Activated CD4-positive, alpha-beta T cell treated with anti-CD3 and anti-CD28 coated beads for 48 hours (primary cell): ENCODE measurements around the gene MLLT6.
A peak's percentile ranks its signal among the peaks of the same experiment; 100 is the strongest.

Experiments
- DNase-seq: peaks from one replicate; pipeline ENCODE4 v3.0.0-alpha.2; 2020

MLLT6 gene

DNA sequence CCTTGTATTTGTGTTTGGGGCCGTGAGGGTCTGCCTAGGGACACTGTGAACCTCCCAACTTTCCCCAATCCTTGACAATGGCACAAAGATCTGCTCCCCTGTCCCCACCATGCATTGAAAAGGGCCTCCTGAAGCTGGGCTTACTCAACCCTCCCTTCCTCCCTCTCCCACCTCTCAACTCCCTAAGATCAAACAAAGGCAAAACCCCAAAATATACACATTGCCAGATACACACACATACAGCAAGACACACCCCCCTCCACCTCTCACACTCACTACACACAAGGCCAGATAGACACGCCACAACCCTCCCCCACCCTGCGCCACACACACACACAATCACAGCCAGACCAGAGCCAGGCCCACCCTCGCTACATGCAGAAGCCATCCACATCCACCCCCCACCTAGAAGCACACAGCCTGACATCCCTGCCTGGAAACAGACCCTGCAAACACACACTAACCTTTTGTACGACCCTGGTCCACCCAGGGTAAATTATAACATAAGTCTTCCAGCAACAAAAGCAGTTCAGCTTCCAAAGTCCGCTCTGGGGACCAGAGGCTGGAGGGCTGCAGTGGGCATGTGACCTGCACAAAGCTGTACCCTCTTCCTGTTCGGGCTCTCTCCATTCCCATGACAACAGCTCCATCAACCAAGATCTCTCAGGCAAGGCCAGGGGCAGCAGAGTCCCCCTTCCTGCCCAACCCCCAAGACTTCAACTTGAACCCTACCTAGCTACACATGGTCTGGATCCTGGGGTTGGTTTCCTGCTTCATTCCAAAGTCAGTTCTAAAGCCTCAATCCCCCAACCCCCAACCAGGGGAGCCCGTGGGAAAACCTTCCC lies 41.2 kb downstream of the MLLT6 start:
- no peak for DNase-seq

DNA sequence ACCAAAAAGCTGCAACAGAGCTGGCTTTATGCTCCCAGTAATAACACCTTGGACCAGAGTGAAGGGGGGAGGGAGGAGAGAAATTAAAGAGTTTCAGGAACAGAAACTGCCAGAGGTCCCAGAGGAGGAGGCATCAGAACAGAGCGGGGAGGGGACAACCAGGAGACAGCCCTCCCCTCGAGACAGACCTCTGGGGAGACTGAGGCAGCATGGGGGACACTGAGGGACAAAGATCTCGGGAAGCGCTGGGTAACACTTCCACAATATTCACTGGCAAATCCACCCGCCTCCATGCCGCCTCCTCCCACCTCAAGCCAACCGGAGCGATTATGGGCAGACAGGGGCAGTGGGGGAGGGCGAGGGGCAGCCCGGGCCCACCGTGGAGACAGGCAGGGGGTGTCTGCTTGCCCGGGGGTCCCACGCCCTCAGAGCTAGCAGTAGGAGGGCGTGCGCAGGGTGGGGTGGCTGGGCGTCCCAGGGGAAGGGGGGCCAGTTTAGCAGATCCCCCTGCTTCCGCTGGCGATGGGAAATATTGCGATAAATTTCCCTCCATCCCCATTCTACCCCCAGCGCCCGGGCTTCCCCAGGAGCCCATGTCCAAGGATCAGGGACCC lies 41.9 kb downstream of the MLLT6 start:
- DNase-seq: no peak

DNA sequence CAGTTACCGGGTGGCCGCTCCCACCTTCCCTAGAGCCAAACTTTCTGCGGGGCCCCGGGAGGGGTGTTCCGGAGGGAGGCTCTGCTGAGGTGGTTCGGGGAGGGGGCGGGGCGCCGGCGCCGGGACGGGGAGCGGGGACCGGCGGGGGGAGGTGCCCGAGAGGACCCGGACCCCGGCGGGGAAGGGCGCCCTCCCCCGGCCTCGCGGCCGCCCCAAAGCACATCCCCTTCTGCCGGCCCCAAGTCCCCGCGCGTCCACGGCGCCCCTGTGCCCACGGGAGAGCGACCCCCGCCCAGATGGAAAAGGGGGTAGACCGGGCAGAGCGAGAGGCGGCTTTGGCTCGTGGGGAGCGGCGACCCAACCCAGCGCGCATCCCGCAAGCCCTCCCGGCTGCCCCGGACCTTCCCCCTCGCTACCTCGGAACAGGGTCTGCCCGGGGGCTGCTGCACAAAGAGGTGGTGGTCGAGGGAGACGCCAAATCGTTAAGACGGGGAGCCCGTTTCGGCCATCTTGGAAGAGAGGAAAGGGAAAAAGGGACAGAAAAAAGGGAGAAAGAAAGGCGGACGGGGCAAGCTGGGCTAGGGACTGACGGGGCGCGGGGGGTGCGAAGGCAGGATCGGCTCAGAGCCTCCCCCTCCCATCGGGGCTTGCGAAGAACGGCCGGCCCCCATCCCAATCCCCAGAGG lies 42.5 kb downstream of the MLLT6 start:
- no peak for DNase-seq

DNA sequence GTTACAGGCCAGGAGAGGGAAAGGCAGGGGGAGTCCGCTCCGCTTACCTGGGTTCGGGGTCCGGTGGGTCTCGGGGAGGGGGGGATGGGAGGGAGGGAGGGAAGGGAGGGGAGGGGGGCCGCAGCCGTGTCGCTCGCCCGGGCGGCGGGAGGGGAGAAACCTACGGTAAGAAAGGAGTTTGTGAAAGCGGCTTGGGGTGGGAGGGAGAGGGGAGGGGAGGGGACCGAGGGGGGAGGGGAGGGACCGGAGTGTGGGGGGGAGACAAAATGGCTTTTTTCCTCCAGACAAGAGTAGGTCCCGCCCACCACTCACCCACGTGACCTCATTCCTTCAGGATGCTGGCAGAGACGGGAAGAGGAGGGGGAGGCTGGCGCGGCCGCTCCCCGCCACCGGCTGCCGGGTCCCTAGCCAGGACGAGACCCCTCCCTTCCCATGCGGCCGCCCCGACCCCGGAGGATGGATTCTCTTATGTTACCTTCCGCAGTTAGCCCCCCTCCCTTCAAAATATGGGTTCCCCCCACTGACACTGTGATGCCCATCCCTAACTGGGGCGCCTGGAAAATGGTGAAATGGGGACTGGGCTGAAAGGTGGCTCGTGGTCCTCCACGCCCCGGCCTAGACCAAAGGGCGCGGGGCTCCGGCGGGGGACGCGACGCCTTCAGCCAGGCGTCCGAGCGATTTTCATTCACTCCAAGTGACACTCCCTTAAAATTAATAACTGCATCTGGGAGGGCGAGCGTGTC lies 43.2 kb downstream of the MLLT6 start, which contains the start of gene PCGF2:
PCGF2 (minus strand) TSS at position 188 of the 743 bp plus-strand sequence. CDS start 7,934 bp downstream, outside the sequence.
- no peak for DNase-seq

DNA sequence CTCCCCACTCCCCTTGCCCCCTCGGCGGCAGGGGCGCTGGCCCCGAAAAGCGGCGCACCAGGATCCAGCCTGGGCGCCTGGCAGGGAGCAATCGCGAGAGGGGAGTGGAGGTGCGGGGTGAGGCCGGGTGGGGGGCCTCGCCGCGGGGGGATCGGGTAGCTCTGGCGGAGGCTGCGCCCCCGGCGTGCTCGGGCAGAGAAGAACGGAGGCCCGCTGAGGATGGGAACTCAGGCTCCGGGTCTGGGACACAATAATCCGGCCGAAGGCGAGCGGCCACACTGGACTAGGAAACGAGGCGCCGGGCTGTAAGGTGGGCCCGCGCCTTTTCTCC lies 43.8 kb downstream of the MLLT6 start:
- no peak for DNase-seq

DNA sequence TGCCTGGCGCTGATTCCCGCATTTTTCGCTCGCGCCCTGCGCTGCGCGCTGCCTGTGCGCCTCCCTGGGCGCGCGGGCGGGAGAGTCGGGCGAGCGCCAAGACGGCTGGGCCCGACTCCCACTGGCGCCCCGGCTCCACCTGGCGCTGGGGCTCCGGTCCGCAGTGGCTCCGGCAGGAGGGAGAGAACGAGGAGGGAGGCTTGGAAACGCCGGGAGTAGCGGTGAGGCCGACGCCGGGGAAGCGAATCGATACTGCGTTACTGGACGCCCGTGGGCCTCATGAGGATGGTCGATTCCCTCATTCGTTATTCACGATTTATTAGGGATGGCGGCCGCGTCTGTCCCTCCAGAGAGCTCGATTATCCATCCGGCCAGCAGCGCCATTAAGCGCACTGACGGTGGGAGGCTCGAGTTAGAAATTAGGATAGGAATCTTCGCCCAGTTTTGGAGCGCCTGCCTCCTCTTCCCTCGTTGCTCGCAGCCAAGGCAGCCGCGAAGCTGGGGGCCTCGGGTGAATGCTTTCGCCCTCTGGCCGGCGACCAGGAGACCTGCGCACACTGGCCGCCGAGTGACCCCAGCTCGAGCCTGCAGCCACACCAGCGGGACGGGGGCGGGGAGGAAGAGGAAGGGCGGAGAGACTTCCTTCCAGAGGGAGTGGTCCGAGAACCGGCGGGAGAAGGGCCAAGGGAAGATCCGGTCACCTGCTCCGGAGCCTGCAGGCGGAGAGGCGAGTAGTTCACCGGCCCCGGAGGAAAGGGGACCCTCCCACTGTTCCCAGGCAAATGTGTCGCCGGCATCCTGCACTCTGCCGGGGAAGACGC lies 44.4 kb downstream of the MLLT6 start:
- no peak for DNase-seq

DNA sequence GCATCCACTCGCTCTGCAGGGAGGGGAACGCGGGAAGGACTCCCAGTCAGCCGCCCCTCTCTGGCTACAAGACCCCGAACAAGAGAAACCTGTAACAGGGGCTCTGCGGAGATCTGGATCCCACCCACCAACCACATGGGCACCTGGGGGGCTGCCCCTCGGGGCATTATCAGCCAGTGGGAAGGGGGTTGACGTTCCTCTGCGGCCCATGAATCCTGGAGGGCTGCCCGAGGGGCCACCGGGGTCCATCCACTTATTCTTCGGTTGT lies 44.9 kb downstream of the MLLT6 start:
- no peak for DNase-seq

DNA sequence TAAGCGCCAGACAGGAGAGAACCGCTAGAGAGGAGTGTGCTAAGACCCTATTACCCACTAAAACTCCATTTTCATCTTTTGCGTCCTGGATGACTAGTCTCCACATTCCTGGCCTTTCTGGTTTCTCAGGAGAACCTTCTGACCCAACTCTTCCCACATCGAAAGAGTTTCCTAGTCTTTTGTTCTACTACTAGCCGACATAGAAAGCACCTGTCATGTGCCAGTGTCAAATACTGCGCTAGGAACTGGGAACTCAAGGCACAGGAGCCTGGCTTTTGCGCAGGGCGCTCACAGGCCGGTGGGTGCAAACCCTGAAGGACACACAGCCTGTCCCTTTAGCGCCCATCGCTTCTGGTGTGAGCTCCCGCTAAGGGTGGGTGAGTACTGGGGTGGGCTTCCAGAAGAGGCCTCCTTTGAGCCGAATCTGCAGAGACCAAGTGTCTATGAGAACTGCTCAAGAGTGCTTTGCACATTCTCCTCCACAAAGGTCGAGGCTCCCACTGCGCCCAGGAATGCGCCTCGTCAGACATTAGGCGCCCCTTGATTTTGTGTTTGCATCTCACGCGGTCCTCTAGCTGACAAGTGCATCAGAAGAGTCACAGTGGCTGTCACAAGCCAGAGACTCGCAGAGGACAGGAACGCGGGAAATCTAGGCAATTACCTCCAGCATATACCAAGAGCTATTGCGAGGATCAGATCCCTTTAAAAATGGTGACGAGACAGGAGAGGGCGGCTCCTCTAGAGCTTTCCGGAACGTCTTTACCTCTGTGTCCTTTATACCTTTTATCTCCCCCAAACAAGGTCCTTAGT lies 45.4 kb downstream of the MLLT6 start:
- no peak for DNase-seq

DNA sequence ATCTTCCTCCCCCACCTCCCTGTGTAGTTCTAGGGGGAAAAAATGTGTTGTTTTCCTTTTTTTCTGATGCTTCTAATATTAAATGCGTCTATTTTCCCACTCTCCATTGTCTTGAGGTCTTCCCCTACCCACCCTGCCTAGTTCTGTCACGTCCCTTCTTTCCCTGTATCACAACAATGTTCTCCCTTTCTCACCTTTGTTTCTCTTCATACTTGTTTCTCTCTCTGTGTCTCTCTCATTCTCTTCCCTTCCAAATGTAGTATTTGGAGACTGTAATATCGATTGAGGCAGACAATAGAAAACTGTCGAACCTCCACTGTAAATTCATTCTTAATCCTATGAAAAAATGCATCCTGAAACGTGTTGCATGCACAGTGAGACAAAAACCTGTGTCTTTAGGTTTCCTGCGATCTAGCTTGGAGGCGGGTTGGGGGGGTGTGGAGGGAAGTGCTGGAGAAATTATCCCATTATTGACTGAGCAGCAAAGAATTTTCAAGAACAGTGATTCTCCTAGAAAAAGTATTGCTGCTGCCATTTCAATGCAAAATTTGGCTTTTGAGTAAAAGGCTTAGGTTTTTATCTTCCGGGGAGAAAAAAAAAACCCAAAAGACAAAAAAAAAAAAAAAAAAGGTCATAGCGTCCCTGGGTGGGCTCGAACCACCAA lies 46.2 kb downstream of the MLLT6 start:
- DNase-seq: no peak

DNA sequence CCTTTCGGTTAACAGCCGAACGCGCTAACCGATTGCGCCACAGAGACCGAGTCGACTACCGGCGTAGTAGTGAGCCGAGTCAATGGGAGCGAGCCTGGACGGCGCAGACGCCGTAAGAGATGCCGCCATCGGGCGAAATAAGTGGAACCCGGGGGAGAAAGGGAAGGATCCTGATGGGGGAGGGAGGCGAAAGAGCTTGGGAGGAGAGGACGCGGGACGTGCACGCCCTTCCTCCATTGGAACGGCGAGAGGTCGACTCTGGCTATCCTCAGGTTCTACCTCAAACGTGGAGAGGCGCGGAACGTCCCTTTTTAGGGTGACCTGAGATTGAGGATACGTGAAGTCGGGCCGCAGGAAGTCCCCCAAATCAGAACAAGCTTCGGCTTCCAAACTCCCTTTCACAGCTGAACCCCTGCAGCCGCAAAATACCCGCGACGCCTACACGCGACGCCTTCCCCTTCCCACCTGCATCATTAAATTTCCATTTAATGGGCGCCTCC lies 46.8 kb downstream of the MLLT6 start:
- peak; percentile 91 for DNase-seq

DNA sequence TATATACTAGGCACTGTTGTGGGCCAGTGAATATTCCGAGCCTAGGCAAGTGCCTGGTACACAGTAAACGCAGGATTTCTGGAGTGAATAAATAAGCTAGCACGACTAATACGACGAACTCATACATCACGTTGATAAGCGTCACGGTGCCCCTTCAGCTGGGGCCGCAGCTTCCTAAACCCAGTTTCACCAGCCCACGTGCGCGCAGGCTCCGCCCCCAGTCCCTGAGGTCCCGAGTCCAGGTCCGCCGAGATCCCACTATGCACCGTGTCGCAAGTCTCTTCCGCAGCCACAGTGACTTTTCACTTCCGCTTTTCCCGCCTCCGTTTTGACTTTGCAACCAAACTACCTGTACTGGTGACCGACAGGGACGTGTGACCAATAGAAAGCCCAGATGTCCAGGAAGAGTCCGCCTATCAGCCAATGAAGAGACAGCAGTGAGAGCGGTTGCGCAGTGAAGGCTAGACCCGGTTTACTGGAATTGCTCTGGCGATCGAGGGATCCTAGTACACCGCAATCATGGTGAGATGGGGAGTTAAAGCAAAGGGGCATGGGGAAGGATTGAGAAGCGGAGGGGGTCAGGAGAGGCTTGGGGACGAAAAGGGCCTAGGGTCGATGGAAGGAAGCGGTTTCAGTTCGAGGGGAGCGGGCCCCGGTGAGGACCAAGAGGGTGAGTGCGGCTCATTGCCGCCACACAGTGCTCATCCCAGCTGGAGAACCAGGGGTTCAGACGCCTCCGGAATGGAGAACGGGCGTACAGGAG lies 47.4 kb downstream of the MLLT6 start, which contains the start of gene PSMB3:
PSMB3 (plus strand) TSS at position 434 of the 763 bp plus-strand sequence; CDS start at position 520, 86 bp downstream.
- peak; percentile 98 for DNase-seq

DNA sequence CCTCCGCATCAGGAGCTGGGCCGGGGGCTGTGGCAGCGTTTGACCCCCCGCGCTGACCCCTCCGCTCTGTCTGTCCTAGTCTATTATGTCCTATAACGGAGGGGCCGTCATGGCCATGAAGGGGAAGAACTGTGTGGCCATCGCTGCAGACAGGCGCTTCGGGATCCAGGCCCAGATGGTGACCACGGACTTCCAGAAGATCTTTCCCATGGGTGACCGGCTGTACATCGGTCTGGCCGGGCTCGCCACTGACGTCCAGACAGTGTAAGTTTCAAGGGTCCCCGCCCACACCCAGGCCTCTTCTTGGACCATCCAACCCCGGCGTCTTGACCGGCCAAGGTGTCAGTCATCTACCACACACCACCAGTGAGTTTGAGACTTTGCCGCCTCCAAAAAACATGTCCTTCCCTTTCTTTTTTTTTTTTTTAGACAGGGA lies 48.0 kb downstream of the MLLT6 start:
- DNase-seq: no peak

DNA sequence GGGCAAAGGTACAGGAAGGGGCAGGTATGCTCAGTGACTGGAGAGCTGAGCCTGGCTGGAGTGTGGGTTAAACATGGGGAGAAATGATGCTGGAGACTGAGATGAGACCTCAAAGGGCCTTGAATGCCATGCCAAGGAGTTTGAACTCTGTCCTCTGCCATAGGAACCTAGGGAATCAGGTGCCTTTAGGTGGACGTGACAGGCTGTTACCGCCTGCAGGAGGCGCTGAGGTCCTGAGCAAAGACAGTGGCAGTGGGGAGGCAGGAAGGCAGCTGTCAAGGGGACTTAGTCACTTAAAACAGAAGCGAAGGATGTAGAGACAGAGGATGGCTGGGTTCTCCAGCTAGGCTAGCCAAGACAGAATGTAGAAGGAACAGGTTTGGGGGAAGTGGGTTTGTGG lies 56.5 kb downstream of the MLLT6 start:
- DNase-seq: peak; percentile 65

DNA sequence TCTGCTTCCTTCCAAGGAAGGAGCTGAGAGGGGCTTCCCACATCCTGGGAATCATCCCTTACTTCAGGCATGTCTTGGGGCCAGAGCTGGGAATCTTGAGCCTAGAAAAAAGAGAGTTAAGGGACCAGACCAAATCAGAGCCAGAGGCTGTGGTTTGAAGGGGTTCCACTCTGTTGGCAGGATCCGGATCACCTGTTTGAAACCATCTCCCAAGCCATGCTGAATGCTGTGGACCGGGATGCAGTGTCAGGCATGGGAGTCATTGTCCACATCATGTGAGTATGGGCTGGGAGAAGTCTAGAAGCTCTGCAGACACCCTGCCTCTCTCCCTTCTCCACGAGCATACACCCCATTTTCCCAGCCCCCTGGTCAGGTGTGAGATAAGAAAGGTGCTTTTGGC lies 57.2 kb downstream of the MLLT6 start:
- DNase-seq: no peak

DNA sequence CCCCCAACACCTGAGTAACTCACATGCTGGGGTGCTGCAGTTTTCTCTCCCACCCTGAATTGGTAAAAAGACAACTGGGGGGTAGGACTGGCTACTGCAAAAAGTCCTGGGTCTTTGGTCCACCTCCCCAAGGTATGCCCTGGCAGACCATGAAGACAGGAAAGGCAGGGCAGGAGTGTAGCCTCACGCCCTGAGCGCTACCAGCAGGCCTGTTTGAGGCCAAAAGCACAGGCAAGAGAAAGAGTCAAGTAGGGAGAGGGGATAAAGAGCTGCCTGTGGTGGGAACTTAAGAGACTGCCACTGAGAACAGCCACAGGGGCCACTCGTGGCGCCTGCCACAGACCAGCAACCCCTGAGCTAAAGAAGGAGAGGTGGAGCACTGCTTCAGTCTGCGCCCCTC lies 61.3 kb downstream of the MLLT6 start:
- DNase-seq: no peak

DNA sequence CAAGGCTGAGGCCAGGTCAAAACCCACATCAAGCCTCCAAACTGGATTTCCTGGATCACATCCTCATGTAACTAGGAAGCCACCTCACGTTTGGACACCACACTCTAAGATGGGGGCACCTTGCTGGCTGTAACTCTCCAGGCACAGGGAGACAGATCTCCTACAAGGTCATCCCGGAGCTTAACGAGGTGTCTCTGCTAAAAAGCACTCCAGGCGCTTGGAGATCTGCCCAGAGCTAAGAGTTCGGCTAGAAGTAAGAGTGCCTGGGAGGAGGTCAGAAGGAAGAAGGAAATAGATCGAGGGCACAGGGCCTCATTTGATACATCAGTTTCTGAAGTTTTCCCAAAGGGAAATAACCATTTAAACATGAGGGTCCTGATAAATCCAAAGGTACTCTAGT lies 63.3 kb downstream of the MLLT6 start:
- no peak for DNase-seq

DNA sequence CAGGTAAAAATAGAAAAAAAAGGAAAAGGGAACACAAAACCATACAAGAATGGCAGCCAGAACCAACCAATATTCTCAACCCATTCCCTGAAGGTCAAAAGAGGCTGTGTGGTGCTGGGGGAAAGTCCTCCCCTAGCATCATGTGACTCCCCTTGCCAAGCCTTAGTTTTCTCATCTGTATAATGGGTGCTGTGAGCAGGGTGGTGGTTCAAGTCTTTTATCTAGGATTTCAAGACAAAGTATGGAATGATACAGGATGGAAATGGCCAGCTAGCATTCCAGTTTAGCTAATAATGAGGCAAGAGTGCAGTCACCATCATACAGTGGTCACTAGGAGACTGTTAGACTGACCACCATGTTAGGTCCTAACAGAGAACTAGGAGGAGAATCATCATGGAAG lies 68.2 kb downstream of the MLLT6 start:
- no peak for DNase-seq

DNA sequence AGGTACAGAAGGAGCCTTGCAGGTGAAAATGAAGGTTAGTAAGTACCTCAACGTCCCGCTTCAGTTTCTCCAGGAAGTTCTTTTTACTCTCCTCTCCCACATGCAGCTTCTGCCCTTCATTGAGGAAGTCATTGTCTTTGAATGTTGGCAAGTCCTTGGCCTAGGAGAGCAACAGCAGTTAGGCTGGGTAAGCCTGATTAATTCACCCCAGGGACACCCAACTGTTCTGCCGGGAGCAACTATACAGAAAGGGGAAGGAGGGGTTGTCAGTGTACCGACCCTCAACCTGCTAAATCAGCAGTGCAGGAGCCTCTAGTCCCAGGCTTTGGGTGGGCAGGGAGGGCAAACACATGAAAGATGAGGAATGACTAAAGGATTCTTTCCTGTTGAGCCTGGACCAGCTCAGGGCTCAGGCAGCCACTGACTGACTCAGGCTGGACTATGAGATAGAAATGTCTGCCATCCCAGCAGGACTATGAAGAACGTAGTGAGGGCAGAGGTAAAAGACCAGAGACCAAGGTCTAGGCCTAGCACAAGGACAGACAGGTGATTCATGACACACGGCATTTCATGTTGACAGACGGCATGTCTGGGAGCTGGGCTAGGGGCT lies 72.7 kb downstream of the MLLT6 start:
- no peak for DNase-seq
